ENCODE measurements around the gene ARHGEF17.
A peak's percentile ranks its signal among the peaks of the same experiment; 100 is the strongest.
"Not testable (repeated sequence)": the region's sequence is repeated elsewhere in the genome, so short reads cannot be mapped to it uniquely, and the experiment has no call there.

The ARHGEF17 gene

DNA sequence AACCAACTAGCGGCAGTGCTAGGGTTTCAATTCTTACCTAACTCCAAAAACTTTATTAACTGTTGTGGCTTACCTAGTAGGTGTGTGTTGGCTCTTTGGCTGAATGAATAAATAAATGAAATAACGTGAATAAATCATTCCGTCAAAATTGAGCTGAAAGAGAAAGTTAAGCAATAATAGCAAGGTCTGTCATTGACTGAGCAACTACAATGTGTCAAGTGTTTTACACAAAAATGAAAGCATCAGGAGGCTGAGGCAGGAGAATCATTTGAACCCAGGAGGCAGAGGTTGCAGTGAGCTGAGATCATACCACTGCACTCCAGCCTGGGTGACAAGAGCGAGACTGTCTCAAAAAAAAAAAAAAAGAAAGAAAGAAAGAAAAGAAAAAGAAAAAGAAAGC is 33.9 kb upstream of the ARHGEF17 start:
- not testable (repeated sequence) for DNase-seq

DNA sequence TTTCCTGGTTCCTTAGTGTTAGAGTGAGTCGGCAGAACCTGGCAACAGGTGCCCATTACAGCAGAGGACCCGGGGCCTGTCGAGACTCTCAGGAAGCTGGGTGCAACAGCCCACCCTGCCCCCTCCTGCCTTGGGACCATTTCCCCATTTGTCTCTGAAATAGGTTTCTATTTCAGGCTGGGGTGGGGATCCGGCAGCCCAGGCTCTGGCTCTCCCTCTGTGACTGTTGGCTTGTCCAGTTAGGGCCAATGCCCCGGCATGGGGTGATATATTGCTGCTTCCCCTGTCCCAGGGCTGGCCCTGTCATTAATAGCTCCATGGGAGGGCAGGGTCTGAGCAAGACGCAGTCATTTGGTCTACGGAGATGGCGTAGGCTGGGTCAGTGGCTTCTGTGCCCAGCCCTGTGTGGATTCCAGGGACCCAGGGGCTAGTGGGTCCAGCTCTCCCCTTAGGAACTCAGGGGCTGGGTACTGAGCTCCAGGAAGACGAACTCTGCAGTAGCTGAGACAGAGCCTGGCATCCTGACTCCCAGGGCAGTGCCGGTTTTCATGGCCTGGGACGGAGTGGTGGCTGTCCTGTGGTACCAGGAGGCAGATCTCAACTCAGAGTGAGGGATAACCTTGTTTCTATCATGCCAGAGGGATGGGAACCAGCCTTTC is 33.2 kb upstream of the ARHGEF17 start:
- DNase-seq: no peak

DNA sequence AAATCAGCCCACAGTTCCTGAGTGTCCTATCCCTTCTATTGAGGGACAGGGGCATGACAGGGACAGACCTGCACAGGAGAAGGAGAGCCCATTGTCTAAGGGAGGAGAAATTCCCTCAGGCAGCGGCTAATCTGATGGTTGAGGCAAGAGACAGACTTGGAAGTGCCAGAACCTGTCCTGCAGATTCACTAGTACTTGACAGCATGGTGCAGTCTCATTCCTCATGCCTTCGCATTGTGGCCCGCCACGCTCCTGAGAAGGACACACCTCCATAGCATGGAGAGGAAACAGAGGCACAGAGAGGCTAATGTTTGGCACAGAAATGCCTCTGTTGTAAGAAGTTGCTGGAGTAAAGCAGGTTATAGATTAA is 32.7 kb upstream of the ARHGEF17 start:
- no peak for DNase-seq

DNA sequence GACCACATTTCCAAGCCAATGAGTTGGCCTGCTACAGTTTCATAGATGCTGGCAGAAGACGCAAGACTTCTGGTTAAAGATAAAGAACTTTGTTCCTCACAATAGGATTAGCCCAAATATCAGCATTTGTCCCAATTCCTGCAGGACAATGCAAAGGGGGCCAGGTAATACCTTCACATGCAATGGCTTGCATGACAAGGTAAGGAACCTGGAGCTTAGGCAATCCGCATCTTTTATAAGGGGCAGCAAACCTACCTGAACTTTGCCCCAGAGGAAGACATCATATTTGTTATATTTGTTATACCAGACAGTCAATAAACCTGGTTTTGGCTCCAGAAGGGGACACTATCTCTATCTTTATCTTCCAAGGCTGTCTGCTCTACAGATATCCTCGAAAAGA is 30.6 kb upstream of the ARHGEF17 start:
- DNase-seq: no peak

DNA sequence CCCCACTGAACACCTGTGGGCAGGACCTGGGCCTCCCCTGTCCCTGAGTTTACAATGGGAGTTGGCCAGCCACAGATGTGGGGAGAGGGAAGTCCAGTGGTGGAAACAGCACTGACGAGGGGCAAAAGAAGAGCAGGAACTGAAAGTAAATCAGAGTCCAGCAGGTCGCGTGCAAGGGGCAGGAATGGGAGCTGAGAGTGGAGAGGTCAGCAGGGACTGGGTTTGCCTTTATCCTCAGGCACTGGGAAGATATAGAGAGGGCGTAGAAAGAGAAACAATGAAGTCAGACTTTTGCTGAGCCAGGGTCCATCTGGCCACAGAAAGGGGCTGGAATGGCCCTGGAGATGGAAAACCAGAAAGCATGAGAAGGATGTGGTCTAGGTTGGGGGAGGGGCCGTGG is 27.4 kb upstream of the ARHGEF17 start:
- DNase-seq: no peak

DNA sequence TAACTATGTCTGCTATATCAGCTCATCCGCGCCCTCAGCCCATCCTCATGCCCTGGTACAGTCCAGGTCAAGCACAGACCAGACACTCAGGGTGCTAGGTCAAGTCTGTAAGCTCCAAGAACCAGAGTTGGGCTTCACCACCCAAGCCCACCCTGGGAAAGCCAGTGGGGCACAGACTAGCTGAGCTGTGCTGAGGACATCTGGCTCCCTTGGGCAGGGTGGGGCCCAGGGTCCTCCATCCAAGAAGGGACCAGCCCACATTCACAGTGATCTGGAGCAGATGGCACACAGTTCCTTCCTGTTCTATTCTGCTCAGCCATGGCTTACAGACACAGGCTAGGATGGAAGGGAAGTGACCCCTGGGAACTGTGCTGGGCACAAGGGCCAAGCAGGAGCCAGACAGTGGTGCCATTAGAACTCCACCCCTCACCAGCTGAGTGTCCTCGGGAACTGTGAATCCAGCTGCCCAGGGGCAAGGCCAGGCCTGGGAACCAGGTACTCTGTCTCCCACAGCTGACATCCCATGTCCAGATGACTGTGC is 26.8 kb upstream of the ARHGEF17 start:
- no peak for DNase-seq

DNA sequence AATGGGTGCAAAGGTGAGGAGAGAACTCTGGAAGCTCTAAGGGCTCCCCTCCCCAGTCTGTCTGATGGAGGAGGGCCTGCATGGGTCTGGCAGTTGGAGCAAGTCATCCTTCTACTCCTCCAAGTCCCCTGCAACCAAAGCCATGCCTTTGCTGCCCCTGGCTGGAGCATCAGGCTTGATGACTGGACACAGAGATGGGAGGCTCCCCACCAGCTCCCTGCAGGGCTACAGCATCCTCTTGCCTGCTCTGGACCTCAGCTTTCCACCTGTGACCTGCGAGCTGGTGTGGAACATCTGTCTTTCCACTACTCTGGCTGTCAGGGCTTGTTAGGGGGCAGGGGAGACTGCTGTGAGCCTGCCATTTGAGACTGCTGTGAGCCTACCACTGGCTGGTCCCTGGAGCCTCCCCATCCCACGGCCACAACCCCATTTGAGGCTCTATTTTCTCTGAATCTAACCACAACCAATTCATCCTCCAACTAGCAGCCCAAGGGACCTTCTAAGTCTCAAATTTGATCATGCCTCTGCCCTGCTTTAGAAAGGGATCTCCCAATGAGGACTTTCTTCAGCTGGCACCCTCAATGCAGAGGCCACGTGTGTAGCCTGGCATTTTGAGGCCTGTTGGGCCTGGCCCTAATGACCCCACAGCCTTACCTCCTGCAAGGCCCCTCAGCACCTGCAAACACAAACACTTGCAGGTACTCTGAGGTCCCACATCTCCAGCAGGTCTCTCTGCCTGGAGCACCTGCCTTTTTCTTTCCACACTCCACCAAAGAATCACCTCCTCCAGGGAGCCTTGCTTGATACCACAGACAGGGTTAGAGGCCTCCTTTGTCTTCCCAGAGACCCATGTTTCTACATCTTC is 26.0 kb upstream of the ARHGEF17 start:
- DNase-seq: no peak

DNA sequence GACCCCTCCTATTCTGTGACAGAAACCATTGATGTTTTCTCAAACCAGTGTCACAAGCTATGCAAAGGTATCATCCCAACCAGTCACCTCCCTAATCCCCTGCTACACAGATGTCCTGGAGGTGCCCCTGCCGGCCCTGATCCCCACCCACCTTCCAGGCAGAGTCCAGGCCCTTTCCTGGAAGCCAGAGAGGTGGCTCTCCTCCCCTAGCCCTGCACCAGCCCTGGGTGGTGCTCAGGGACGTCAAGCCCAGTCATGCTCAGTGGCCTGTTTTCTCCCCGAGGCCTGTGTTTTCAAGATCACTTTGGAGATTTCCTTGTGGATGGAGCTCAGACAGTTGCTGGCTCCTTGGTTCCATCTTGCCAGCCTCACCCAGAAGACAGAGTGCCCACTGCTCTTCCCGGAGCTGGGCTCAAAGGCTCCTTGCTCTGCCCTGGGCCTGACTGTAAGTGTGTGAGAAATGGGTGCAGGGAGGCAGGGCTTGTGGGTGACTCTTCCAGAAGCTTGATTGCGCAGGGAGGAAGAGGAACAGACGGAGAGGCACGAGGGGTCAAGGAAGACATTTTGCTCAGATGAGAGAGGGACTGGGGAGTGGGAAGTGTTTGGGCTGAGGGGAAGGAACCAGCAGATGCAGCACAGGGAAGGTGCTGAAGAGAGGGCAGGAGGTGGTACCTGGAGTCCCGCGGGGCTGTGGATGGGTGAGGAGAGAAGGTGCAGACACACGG is 24.6 kb upstream of the ARHGEF17 start:
- DNase-seq: no peak

DNA sequence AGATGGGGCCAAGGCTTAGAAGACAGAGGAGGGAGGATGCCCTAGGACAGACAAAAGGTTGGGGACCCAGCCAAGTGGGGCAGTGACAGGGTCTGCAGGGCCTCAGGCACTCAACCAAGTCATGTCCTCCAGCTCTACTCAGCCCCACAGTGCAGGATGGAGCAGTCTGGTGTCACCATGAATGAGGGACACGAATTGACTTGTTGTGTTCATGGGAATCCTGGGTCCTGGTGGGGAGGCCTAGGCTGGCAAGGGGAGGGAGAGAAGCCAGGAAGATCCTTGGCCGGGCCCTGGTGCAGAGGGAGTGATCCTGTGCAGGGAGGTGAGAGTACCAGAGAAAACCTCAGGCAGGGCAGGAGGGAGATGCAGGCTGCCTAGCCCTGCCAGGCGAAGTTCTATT is 24.0 kb upstream of the ARHGEF17 start:
- DNase-seq: no peak

DNA sequence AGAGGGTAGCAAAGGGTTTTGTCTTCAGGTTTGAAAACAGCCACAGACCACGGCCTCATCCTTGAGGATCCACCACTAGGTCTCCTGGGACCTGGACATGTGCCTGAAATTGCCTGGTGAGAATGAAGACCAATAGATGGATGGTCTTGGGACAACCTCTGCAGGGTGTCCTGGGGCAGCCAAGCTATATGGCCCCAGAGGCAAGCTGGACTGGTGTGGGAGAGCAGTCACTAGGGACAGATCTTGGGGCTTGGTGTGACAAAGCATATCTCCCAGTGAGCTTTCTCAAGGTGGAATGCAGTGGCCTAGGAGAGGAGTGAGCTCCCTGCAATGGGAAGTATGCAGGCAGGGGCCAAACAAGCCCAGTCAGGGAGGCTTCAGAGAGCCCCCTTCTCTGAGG is 22.4 kb upstream of the ARHGEF17 start:
- DNase-seq: no peak

DNA sequence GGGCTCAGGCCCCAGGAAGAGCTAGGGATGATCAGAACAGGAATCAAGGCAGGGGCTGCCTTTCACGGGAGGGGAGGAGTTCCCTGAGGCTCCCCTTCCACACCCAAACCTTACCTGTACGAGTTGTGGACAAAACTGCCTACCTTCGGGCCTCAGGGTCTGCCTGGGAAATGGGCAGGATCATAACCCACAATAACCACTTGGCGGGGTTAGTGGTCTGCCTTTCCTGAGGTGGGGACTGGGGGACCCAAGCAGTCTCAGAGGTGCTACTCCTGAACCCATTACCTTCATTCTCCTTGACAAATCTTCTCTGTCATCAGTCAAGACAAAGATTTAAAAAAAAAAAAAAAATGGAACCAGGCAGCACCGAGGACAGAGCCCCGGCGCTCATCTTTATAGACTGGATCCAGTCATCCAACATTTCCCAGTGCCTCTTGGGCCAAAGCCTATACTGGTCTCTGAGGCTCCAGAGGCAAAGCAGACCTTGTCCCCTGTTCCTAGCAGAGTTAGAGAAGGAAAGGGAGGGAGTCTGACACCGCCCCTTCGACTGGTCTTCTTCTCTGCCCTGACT is 21.8 kb upstream of the ARHGEF17 start:
- no peak for DNase-seq

DNA sequence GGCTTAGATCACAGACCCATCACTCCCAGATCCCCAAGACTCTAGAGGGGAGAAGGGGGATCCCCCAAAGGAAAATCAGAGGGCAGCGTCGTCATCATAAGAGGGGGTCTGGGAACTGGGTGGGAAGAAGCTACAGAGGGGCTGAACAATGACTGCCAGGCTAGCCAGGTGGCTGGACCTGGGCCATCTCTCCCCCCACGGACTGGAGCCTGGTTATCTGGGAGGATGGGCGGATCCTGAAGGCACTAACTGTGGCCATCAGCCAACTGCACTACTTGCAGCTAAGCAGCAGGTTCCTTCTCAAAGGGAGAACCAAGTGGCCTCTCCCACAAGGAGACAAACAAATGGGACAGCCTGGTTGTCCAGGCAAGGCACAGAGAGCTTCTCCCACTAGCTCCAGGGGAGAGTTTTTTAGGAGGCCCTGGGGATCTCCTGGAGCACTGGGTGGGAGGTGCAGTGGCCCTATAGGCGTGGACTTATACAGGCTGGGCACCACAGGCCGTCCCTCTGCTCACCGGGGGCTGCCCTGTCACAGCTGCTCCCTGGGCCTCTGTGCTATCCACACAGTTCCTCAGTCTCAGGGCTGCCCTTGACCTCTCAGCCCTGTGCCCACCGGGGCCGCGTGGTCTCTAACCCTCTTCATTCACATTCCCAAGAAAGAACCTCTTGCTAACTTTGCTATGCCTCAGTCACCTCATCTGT is 20.5 kb upstream of the ARHGEF17 start:
- DNase-seq: no peak

DNA sequence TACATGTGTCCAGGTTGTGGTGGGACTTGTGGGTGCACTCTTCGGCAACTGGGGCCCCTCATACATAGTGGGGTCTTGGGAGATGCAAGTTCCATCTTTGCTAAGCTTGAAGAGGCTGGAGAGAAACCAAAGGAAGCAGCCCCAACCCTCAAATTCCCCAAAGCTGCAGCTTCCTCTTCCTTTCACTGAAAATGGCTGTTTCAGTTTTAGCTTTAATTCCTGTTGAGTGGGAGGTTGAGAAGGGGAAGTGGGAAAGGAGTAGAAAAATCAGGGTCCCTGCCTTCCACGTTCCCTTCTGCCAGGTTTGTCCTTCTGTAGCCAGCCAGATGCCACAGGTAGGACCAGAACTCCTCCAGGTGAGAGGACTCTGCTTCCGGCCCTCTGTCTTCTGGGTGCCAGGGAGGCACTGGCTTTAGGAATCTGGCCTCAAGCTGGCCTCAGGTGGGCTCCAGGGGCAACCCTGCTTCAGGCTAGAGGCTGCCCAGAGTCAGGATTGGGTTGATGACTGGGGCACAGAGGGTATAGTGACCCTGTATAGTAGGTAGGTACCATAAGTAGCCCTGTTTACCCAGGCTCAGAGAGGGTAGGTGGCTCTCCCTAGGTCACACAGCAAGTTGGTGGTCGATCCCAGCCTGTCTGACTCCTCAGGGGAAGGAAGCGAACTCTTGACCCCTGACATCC is 19.7 kb upstream of the ARHGEF17 start:
- DNase-seq: no peak

DNA sequence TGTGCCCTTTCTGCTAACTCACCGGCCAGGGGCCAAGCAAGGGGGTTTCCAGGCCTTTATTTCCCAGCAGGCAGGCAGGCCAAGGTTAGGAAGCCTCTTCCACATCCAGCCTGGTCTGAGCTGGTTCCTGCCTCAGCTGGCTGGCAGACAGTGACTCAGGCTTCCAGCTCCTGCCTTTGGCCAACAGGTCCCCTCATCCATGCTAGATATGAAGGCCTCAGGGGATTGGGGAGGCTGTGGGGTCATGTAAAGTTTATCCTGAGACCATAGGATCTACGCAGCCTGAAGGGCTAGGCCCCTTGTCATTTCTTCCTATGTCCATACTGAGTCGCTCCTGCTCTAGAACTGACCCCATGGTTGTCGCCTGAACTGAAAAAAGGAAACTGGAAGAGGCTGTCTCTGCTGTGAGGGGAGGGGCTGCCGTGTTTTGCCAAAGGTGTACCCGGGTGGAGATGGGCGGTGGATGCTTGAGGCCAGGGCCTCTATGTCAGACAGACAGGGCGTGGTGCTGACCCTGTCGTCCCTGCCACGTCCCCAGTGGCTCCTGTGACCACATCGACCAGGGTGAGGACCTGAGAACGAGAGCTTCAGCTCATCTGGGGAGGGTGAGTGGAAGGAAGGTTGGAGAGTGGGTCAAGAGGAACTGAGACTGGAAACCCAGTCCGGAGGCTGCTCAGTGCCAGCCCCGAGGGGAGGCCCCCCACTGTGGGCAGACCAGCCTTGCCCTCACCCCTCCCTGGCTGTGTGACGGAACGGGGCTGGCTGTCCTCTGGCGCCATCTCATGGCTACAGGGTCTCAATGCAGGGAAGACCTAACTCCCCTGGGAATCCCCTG is 19.0 kb upstream of the ARHGEF17 start:
- DNase-seq: peak; percentile 9

DNA sequence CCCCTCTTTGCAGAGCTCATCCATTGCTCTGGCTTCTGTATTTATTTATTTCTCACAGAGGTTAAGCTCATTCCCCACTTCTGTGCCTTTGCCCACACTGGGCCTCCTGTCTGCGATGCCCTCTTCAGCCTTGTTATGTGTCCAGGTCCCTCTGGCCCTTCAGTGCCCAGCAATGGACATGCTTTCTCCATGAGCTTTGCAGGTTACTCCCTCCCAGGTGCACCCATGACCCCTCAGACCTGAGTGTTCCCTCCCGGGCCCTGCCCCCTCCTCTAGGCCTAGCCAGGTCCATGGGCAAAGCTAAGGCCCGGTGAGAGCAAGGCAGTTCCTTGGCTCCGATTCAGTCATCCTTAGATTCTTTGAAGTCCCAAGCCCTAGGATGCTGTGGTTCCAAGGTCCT is 17.5 kb upstream of the ARHGEF17 start:
- DNase-seq: no peak

DNA sequence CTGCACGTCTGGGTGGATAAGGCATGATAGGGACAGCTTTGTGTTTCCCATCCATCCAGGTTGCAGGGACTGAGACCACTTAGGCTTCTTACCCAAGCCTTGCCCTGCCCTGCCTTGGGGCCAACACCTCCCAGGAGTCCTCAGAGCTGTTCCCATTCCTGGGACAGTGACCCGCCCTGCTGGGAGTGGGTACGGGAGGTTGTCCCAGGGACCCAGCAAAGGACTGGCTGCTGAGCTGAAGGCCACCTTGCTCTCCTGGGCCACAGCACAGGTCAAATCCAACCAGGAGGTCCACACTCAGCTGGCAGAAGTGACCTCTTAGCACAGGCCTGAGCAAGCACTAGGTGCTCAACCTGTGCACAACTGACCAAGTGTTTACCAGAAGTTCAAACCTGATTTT is 16.9 kb upstream of the ARHGEF17 start:
- DNase-seq: no peak

DNA sequence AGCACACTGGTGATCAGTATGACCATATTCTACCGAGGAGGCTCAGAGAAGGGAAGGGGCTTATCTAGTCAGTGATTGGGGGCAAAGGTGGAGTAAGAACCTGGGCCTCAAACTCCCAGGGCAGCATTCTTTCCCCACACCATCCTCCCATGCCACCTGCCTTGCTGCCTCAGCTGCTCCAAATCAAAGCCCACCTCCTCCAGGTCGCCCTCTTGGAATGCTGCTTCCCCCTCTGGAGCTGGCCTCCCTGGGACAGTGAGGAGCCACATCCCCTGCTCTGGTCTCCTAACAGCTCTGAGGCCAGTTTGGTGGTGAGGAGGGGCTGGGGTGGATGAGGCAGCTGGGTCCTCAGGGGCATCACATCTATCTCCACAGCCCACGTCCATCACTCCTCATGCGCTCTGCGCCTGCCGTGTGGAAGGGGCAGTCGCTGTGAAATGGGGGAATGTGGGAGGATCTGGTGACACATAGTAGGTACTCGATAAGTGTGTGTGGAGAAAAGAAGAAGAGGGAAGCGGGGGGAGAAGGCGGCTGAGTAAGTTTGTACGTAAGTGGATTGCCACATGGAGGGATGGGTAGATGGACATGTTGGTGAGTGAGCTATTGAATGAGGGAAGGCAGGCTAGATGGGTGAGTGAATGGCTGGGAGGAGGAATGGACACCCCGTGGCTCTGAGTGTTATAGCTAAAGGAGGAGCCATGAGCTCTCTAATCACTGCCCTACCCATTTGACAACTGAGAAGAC is 16.1 kb upstream of the ARHGEF17 start:
- no peak for DNase-seq

DNA sequence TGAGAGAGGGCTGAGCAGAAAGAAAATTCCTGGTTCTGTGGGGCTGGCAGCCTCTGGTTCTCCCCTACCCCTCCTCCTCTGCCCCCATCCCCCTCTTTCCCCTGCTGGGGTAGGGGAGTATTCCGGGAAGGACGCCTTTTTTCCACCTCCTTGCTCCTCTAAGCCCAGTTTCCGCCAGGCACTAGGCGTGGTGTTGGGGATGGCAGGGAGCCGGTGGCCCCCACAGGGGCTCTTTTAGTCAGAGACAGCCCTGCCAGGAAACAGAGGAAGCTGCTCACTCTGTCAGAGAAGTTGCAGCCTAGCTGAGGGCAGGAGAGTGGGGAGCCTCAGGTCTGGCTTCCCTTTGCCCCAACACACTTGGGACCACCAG is 15.6 kb upstream of the ARHGEF17 start:
- no peak for DNase-seq

DNA sequence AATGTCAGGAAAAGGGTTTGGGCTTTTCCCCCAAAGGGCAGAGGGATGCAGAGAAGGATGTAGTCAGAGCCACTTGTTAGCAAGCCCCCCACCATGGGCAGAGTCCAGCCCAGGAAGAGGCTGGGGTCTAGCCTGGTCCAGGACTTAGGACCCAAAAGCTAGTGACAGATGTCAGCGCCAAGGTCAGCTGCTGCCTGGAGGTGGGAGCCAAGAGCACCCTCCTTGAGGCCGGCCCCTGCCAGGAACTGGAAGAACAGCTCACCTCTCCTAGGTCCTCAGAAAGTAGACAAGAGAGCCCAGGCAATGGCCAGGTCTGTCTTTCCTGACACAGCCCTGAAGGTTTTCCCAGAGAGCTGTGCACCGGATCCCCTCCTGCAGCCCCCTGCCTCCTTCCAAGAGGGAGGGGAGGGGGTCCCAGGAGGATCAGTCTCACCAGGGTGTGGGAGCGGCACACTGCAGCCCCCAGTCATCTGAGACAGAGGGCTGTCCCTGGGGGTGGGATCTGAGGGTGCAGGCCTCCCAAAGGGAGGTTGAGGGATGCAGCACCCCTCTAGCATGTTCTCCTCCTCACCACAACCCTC is 14.6 kb upstream of the ARHGEF17 start:
- DNase-seq: no peak

DNA sequence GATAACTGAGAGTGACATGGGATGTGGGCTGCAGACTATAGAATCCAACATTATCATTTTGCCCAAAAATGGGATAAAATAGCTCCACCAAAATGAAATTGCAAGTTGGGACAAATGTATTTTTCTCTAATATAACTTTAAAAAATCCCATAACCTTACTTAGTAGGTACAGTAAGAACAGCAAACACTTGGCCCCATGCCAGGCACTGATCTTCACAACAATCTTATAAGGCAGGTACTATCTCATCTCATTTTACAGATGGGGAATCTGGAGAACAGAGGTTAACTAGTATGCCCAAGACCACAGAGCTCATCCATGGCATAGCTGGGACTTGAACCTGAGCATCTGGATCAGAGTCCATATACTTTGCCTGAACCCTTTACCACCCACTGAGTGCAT is 13.5 kb upstream of the ARHGEF17 start:
- DNase-seq: no peak
